NCI-H187 treated with DMSO at 0.1 percent for 48 hours (cell line): ENCODE data around the gene SRPK3.
"Not testable (repeated sequence)": the region's sequence is repeated elsewhere in the genome, so short reads cannot be mapped to it uniquely, and the experiment has no call there.

Experiments used
- DNase-seq: peaks from one replicate; lab custom pipeline; 2025; lab: John Stamatoyannopoulos, UW

The SRPK3 gene, protein sequence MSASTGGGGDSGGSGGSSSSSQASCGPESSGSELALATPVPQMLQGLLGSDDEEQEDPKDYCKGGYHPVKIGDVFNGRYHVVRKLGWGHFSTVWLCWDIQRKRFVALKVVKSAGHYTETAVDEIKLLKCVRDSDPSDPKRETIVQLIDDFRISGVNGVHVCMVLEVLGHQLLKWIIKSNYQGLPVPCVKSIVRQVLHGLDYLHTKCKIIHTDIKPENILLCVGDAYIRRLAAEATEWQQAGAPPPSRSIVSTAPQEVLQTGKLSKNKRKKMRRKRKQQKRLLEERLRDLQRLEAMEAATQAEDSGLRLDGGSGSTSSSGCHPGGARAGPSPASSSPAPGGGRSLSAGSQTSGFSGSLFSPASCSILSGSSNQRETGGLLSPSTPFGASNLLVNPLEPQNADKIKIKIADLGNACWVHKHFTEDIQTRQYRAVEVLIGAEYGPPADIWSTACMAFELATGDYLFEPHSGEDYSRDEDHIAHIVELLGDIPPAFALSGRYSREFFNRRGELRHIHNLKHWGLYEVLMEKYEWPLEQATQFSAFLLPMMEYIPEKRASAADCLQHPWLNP

DNA sequence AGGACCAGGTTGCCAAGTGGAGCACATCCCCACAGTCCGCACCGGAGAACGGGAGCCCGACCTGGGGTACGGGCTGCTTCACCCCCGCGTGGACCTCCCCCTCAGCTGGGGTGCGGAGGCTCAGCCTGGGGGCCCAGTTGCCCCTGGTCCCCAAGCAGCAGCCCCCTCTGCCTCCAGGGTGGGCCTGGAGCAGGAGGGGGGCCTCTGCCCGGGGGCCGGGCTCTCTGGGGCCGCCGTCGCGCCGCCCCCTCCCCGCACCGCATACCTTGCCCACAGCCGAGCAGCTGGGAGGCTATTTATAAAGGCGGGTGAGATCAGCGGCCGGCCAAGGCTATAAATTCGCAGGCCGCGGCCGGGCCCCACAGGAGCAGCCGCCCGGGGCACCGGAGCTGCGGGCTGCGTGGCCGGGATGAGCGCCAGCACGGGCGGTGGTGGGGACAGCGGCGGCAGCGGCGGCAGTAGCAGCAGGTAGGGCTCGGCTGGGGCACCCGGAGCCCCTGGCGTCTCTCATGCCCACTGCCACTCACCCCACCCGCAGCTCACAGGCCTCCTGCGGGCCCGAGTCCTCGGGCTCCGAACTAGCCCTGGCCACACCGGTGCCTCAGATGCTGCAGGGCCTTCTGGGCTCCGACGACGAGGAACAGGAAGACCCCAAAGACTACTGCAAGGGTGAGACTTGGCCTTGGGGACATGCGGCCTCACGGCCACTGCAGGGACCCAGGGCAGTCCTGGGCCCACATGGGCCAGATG lies at the start of gene SRPK3:
SRPK3 (plus strand) TSS at position 364 of the 750 bp plus-strand sequence; CDS start at position 410, 46 bp downstream.
- DNase-seq = no peak

DNA sequence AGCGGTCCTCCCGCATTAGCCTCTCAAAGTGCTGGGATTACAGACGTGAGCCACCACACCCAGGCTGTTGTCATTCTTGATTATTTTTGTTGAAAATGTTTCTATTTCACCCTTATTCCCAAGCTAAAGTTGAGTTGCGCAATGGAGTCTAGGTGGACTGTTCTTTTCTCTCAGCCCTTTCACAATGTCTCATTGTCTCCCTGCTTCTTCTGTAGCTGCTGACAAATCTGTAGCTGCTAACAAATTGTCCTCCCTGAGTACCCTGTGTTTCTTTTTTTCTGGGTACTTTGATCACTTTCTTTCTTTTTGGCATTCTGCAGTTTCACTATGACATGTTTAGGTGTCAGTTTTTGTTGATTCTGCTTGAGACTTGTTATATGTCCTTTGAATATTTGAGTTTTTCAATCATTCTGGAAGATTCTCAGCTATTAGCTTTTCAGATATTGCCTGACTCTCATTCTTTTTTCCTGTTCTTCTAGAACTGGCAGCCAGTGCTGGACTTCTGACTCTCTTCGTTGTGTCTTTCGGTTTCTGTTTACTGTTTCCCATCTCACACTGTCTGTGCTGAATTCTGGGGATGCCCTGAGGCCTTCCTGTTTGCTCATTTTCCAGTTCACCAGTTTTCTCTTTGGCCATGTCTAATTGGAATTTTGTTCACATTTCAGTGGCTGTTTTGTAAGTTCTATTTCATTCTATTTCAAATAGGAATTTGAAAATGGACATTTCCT lies 49.6 kb upstream of the SRPK3 start:
- DNase-seq = no peak

DNA sequence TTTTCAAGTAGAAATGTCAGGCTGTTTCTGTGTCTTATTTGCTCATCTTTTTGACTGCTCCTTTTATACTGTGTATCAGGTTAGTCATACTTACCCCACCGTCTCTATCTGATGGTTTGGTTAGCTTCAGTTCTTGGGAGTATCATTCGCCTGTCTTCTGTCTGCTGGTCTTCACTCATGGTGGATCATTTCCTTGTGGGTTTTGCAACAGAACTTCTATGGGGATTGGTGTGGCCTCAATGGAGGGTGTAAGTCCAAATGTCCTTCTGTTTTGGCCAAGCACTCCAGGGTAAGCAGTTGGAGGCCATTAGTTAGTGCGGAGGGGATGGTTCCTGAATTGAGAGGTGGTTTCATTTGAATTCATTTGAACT lies 49.0 kb upstream of the SRPK3 start:
- DNase-seq = no peak

DNA sequence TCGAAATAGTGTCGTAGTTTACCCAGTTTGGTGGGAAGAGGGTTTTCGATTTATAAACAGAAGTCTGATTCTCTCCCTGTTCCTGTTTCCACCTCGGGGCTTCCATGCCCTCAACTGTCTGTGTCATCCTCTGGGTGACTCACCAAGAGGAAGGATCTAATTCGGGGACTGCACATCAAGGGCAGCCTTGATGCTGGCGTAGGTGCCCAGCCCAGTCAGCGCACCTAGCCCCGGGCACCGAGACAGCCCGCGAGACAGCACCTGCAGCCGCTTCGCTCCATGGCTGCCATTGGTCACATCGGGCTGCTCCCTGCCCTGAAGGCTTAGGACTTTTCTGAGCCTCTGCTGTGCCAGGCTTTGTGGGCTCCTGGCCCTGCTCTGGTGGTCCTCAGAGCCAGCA lies 48.4 kb upstream of the SRPK3 start:
- no peak for DNase-seq

DNA sequence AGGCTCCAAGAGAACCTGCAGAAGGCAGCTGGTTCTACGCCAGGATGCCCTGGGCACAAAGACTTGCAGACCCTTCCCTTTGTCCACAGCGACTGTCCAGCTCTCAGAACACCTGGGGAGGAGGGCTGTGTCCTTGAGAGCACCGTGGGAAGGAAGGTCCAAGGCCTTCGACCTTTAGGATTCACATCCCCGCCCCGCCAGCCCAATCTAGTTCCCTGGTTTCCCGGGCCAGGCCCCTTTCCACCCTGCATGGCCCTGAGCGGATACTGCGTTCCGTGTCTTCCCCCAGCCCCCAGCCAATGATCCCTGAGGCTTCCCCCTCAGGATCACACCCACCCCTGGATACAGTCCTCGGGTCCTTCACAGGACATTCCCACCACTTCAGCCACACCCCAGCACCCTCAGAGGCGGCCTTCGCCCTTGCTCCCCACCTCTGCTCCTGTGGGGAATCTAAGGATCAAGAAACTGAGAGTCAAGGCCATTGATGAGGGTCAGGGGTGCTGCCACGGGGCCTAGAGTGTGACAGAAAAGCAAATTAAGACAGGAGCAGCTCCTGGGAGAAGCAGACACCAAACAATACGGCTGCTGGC lies 47.1 kb upstream of the SRPK3 start:
- DNase-seq = no peak

DNA sequence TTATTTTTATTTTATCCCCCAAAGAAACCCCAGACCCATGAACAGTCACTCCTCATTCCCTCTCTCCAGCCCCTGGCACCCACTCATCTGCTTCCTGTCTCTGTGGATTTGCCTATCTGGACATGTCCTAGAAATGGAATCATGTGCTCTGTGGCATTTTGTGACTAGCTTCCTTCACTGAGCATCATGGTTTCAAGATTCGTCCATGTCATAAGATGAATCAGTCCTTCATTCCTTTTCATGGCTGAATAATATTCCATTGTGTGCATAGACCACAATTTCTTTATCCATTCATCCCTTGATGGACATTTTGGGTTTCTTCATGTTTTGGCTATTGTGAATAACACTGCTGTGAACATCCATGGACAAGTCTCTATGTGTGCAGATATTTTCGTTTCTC lies 46.0 kb upstream of the SRPK3 start:
- no peak for DNase-seq

DNA sequence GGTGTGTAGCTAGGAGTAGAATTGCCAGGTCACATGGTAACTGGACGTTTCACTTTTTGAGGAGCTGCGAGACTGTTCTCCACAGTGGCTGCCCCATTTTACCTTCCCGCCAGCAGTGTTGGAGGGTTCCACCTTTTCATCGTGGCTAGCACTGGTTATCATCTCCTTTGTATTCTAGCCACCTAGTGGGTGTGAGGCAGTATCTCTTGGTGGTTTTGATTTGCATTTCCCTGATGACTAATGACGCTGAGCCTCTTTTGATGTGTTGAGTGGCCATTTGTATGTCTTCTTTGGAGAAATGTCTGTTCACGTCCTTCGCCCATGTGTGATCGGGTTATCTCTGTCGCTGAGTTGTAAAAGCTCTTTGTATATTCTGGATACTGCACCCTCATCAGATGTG lies 45.6 kb upstream of the SRPK3 start:
- DNase-seq = no peak

DNA sequence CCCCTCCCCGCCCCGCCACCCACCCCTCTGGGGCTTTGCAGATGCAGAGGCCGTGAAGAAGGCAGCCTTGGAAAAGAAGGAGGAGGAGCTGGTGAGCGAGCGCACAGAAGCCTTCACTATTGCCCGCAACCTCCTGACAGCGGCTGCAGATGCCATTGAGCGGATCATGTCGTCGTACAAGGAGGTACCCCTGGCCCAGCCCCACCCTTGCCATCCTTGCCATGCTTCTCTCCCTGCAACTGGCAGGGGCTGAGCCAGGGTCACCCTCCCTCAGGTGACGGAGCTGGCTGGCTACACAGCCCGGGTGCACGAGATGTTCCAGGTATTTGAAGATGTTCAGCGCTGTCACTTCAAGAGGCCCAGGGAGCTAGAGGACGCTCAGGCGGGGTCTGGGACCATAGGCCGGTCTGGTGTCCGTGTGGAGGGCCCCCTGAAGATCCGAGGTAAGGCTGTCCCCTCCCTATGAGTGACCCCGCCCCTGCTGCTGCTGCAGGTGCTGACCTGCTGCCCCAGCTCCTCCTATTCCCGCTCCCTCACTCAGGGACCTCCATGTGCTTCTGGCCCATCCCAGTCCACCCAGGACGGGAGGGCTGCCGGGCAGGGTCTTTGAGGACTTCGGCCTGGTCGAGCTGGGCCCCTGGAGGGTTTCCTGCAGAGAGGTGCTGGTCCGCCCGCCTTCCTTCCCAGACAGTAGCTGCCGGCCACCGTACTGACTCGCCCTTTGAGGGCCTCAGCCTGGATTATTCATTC lies 44.6 kb upstream of the SRPK3 start:
- DNase-seq = no peak

DNA sequence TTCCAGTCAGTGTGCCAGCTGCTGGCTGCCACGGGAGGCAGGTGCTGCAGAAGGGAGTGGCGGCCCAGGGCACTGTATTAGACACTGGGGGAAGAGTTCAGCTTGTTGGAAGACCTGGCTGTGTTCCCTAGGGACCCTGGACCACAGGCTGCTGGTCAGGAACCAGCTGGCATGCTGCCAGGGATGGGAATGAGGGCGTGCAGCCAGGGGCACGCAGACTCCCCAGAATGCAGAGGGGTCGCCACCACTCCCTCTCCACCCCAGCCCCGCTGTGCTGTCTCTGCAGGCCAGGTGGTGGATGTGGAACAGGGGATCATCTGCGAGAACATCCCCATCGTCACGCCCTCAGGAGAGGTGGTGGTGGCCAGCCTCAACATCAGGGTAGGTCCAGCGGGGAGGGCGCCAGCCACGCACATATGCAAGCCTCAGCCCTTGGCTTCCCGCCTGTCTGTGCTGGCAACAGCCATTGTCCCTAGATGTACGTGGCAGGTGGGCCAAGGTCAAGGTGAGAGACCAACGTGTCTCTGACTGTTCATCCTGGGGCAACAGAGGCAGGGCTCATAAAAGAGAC lies 43.9 kb upstream of the SRPK3 start:
- no peak for DNase-seq

DNA sequence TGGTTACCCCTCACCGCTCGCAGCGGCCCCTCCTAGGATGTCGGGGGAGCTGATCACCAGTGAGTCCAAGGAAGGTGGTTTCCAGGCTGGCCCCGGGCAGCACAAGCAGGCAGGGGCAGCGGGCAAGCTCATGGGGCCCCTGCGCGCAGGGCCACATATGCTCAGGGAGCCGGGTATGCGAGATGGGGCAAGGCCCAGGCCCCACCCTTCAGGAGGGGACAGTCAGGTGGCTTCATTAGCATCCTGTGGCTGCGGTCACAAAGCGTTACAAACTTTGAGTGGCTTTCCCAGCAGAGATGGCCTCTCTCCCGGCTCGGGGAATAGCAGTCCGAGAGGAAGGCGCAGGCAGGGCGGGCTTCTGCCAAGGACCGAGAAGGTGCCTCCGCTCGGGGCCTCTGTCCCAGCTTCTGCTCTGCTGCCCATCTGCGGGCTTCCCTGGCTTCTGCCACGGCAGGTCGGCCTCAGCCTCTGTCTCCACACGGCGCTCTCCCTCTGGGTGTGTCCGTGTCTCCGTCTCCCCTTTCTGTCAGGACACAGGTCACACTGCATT lies 42.7 kb upstream of the SRPK3 start:
- DNase-seq = no peak

DNA sequence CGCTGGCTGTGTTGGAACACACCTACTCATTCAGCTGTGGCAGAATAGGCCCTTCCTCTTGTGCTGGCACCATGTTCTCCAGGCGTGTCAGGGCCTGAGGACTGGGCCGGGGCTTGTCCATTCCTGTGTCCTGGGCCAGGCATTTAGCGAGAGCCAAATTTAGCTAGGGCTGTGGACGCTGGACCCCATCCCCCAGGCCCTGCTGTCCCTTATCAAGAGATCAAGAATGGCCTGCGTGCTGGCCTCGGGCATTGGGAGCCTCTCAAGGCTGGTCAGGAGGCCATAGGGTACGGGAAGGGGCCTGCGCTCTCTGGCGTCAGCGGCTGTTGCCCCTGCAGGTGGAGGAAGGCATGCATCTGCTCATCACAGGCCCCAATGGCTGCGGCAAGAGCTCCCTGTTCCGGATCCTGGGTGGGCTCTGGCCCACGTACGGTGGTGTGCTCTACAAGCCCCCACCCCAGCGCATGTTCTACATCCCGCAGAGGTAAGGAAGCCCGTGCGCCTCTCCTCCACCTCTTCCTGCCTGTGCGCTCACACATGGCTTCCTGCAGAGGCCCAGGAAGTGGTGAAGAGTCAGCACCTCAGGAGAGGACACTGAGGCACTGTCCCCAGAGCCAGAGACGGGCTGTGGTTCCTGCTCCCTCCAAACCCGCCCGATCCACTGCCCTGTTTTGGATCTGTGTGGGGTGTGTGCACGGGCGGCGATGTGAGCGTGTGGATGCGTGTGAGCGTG lies 40.9 kb upstream of the SRPK3 start:
- DNase-seq = no peak

DNA sequence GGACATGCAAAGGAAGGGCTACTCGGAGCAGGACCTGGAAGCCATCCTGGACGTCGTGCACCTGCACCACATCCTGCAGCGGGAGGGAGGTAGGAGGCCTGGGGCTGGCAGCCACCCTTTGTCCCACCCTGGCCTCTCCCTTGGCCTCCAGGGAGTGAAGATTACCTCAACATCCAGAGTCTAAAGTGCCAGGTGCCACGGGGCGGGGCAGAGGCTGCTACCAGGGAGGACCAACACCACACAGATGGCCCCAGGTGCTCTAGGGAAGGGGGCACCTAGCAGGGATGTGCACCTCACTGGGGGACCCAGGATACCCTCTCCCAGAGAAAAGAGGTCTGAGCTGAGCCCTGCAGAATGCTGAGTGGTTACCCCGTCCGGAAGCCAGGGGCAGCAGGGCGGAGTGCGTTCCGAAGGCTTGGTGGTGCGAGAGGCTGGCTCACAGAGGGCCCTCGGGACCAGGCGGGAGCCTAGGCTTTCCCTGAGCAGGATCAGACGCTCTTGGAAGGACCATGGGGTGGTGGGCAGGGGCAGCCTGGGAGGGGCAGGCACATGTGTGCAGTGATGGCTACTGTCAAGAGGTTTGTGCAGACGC lies 40.1 kb upstream of the SRPK3 start:
- DNase-seq = no peak

DNA sequence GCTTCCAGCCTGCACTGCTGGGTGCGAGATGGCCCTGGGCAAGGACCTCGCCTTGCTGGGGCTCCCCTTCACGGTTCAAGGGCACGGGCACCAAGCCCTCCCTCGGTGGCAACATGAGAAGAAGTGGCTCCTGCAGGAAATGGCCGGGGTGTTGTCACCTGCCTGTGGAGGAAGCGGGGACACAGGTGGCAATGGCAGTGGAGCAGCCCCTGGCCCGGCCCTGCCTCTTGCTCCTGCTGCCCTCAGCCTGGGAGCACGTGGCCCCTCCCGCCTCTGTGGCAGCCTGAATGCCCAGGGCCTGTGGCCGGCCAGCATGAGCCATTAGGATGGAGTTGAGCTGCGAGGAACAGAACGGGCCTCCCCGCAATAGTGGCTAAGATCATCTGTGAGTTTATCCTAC lies 39.4 kb upstream of the SRPK3 start:
- no peak for DNase-seq

DNA sequence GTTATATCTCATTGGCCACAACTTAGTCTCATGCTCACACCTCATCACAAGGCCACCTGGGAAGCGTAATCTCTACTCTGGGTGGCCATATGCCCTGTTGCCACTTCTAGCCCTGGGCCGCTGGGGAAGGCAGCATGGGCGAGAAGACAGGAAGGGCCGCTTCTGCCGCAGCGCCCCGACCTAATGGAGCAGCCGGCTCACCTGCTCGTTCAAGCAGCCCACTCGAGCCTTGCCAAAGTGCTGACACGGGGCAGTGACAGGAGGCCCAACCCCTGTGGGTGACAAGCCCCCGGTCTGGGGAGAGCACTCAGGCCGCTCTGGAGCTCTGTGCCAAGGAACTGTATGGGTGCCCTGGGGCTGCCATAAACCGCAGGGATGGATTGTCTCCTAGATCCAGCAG lies 38.7 kb upstream of the SRPK3 start:
- not testable (repeated sequence) for DNase-seq

DNA sequence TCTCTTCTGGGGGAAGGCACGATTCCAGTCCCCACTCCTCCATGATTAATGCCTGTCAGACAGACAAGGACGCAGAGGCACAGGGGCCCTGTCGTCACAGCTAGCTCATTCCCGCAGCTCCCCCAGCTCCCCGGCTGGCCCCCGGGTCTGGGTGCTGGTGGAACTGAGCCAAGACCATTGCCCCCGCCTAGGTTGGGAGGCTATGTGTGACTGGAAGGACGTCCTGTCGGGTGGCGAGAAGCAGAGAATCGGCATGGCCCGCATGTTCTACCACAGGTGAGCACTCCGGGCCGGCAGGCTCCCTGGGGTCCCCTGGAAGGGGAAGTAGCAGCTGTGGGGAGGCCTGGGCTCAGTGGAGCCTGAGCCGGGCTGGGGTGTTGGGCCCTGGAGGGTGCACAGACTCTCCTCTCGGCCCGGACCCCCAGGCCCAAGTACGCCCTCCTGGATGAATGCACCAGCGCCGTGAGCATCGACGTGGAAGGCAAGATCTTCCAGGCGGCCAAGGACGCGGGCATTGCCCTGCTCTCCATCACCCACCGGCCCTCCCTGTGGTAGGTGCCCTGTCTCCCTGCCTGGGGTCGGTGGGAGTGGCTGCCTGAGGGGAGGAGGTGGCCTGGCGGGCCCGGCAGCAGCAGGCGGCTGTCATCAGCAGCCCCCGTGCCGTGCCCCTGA lies 37.9 kb upstream of the SRPK3 start:
- DNase-seq = not testable (repeated sequence)

DNA sequence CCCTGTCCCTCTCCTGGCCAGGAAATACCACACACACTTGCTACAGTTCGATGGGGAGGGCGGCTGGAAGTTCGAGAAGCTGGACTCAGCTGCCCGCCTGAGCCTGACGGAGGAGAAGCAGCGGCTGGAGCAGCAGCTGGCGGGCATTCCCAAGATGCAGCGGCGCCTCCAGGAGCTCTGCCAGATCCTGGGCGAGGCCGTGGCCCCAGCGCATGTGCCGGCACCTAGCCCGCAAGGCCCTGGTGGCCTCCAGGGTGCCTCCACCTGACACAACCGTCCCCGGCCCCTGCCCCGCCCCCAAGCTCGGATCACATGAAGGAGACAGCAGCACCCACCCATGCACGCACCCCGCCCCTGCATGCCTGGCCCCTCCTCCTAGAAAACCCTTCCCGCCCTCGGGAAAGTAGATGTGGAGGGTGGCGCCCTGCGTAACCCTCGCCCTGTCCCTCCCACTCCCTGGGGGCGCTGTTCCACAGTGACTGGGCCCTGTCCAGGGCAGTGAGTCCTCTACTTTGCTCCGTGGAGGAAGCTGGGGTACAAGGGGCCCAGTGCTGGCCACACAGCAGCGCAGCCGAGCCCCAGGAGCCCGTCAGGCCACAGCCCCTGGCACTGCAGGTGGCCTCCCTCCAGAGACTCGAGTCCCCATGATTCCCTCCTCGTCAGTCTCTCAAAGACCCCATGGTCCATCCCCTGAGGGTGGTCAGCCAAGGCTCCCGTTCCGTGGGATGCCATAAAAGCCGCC lies 37.2 kb upstream of the SRPK3 start:
- not testable (repeated sequence) for DNase-seq

DNA sequence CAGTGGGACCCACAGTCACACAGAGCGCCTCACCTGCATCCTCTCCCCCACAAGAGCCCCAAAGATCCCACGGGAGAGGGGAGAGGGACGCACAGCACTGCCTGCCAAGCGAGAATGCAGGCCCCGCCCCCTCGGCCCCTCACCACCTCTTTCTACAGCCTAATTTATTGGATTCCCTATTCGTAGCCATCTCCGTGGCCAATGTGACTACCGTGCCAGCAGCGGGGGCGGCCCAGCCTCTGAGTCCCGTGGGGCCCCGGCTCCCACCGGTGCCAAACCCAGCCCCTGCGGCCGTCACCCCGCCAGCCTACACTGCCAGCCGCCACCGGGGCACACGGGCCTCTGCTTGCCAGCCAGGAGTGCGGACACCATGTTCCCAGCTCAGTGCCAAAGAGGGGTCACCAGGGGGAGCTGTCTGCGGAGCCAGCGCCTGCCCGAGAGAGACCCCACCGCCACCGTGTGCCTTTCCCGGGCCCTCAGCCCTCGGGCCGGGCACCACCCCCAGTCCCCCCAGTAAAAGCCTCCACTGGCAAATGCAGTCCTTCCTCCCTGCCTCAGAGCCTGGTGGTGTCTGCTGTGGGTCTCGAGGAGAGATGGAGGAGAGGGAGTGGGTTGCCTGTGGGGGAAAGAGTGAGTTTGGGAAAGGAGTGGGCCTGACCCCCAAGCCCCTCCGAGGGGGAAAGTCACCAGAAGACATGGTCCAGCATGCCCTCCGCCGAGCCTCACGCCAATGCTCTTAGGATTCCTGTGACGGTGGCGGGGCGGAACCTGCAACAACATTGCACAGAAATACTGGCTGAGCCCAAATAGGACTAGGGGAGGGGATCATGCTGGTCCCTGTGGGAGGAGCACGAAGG lies 36.4 kb upstream of the SRPK3 start:
- no peak for DNase-seq
